ENCODE results near the gene TBXAS1. TPM values are rescaled to one million over a fixed set of nuclear protein-coding genes. Genes with fewer than 3 reads are reported as not detected.

Gene TBXAS1
- total RNA-seq, 4 donors from 2014 or later: 23.0 to 128 (median 47.3) TPM

DNA sequence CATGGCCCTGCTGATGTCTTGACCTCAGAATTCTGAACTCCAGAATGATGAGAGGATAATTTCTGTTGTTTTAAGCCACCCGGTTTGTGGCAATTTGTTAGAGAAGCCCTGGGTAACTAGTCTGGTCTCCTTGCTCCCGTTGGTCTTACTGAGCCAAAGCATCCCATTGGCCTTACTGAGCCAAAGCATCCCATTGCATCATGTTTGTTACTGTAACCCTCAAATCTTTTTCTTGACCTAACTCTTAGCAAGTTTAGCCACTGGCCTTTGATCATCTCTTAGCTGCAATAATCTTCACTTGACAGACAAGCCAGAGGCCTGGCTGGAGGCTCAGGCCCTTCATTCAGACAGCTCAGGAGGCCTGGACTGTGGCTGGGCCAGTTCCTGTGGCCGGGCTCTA lies 21.8 kb downstream of the TBXAS1 start:
- TF ChIP-seq, protein P1, sequence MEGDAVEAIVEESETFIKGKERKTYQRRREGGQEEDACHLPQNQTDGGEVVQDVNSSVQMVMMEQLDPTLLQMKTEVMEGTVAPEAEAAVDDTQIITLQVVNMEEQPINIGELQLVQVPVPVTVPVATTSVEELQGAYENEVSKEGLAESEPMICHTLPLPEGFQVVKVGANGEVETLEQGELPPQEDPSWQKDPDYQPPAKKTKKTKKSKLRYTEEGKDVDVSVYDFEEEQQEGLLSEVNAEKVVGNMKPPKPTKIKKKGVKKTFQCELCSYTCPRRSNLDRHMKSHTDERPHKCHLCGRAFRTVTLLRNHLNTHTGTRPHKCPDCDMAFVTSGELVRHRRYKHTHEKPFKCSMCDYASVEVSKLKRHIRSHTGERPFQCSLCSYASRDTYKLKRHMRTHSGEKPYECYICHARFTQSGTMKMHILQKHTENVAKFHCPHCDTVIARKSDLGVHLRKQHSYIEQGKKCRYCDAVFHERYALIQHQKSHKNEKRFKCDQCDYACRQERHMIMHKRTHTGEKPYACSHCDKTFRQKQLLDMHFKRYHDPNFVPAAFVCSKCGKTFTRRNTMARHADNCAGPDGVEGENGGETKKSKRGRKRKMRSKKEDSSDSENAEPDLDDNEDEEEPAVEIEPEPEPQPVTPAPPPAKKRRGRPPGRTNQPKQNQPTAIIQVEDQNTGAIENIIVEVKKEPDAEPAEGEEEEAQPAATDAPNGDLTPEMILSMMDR (IDR thresholded peaks at IDR 0.05; ENCODE audit: low read depth): no peak

DNA sequence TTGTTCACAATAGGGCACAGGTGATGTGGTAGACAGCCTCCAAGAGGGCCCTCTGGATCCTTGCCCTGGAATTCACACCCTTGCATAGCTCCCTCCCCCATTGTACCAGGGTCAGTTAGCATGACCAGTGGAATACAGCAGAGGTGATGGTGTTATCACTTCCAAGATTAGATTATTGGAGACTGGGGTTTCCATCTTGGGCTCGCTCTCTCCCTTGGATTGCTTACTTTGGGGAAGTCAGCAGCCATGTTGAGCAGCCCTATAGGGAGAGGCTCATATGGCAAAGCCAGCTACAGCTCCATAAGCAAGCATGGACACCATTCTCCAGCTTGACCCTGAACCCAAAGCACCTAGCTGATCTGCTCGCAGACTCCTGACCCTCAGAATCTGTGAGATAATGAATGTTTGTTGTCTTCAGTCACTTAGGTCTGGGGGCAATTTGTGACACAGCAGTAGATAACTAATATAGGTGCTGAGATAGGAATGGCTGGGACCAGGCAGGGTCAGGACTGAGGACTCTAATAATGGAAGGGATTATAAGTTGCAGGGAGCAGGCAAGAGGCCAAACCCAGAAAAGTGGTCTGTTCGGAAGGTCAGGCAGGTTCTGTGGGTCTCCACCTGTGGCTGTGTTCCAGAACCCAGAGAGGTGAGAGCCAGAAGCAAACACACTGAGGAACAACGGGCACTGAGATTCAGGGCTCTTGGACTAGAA lies 22.9 kb downstream of the TBXAS1 start:
- TF ChIP-seq, protein P1 (IDR thresholded peaks at IDR 0.05; ENCODE audit: low read depth): no peak

DNA sequence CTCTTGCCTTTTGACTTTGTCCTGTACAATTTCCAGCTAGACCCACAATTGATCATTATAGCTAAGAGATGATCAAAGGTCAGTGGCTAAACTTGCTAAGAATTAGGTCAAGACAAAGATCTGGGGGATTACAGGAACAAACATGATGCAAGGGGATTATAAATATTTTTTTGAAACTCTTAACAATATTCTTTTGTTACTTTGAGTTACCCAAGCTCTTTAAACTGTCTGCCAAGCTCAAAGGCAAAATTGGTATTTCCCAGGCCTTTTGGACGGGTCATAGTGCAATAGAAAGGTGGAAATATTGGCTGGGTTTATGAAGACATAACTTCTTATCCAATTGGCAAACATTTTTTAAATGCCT lies 23.4 kb downstream of the TBXAS1 start:
- TF ChIP-seq, protein P1 (IDR thresholded peaks at IDR 0.05; ENCODE audit: low read depth): no peak

DNA sequence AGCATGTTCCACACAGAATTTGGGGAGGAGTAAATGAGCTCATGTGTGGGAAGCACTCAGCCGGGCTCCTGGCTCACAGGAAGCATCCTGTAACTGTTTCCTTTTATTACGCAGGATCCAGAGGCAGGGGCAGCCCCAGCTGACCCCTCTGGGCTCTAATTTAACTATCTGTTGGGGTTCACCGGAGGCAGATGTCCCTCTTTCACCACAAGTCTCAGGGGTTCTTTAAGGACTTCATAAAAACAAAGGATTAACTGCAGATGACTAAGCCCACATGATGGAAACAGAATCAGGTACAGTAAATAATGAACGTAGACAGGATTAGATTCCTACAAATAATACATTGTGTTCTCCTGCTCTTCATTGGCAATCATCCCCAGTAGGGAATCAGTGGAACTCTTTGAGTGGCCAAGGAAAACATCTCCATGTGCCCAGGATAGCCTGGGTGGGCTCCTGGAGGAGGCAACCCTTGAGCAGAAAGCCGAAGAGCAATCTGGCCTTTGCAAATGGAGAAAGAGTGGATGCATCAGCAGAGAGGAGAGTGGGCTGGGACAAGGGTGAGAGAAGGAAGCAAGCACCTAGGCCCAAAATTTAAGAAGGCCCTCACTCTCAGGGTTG lies 24.6 kb downstream of the TBXAS1 start:
- TF ChIP-seq, protein P1 (IDR thresholded peaks at IDR 0.05; ENCODE audit: low read depth): no peak

DNA sequence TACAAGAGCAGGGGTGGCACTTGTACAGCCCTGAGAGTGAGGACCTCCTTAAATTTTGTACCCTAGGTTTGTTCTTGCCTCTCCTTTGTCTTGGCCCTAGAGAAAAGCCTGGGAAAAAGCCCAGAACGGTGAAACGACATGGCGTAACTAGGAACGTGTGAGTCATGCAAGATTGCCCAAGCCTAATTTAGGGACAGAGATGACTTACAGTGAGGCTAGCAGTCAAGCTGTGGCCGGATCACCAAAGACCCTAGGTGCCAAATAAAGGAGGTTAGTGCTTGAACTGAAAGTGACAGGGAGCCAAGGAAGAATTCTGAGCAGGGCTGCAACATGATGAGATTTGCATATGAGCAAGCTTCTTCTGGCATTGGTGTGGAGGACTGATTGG lies 25.1 kb downstream of the TBXAS1 start:
- TF ChIP-seq, protein P1 (IDR thresholded peaks at IDR 0.05; ENCODE audit: low read depth): no peak

DNA sequence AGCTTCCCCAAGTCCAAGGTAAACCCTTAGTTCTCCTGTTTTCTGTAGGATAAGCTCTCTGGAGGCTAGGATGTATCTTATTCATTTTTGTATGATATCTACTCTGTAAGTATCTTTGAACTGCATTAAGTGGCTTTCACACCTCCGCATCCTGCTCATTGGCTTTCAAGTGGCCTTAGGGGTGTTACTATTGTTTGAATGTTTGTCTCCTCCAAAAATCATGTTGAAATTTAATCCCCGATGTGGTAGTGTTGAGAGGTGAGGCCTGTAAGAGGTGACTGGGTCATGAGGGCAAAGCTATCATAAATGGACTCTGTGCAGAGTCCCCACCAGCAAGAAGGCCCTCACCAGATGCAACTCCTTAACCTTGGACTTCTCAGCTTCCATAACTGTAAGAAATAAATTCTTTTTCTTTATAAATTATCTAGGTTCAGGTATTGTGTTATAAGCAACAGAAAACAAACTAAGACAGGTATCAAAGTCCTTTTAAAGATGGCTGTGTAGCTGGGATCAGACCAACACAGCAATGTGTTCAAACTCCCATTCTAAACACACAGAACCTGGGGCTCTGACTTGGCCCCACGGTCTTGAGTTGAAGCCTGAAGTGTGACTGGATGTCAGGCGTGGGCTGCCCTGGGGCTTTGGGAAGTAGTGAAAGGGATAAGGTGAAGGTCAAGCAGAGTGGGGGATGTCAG lies 25.9 kb downstream of the TBXAS1 start:
- TF ChIP-seq, protein P1 (IDR thresholded peaks at IDR 0.05; ENCODE audit: low read depth): no peak
